HL-60/S4 treated with phorbol 12-myristate 13-acetate at 8.2 ng/mL for 4 days and 3 days (cell line): ENCODE measurements around the gene CERKL.

Experiments used
- in situ Hi-C: fragments of 300-500 bp; cut with MboI; formaldehyde crosslinking; loops from 2 replicates; pipeline ENCODE4 v1.15.0; 2022; ENCODE audit warnings: low sequenced_read_pairs

Gene CERKL

GRCh38 chr2:181678861-181679543 is 22.1 kb upstream of the CERKL start:
- in situ Hi-C loops = no loop called here

- in situ Hi-C loops = no loop called here
Observed at GRCh38 chr2:181677912-181678586, 21.1 kb upstream of the CERKL start.

- in situ Hi-C loops = no loop called here
Observed at GRCh38 chr2:181675254-181675653, 18.3 kb upstream of the CERKL start.

GRCh38 chr2:181674461-181674860 is 17.6 kb upstream of the CERKL start:
- in situ Hi-C loops = no loop called here

GRCh38 chr2:181673173-181673572 is 16.3 kb upstream of the CERKL start:
- in situ Hi-C loops = no loop called here

- in situ Hi-C loops = no loop called here
Observed at GRCh38 chr2:181672255-181673008, 15.5 kb upstream of the CERKL start.

GRCh38 chr2:181670632-181671031 is 13.7 kb upstream of the CERKL start:
- in situ Hi-C loops = no loop called here

- in situ Hi-C loops = no loop called here
Observed at GRCh38 chr2:181667234-181667633, 10.3 kb upstream of the CERKL start.

- in situ Hi-C loops = no loop called here
Observed at GRCh38 chr2:181662287-181662686, 5.4 kb upstream of the CERKL start.

- in situ Hi-C loops = no loop called here
Observed at GRCh38 chr2:181660181-181660580, 3.3 kb upstream of the CERKL start.

GRCh38 chr2:181658444-181658843 is 1.5 kb upstream of the CERKL start:
- in situ Hi-C loops = no loop called here

GRCh38 chr2:181657379-181657778 is 474 bp upstream of the CERKL start:
- in situ Hi-C loops = no loop called here

- in situ Hi-C loops = no loop called here
Observed at GRCh38 chr2:181655519-181655918, 1.4 kb downstream of the CERKL start.

GRCh38 chr2:181649436-181649979 is 7.4 kb downstream of the CERKL start:
- in situ Hi-C loops = no loop called here

GRCh38 chr2:181648478-181649155 is 8.3 kb downstream of the CERKL start:
- in situ Hi-C loops = no loop called here

- in situ Hi-C loops = no loop called here
Observed at GRCh38 chr2:181646415-181646987, 10.4 kb downstream of the CERKL start.

- in situ Hi-C loops = no loop called here
Observed at GRCh38 chr2:181643151-181643550, 13.8 kb downstream of the CERKL start.

- in situ Hi-C loops = no loop called here
Observed at GRCh38 chr2:181642086-181642485, 14.8 kb downstream of the CERKL start.

GRCh38 chr2:181639686-181640085 is 17.2 kb downstream of the CERKL start:
- in situ Hi-C loops = no loop called here

GRCh38 chr2:181632733-181633401 is 24.0 kb downstream of the CERKL start:
- in situ Hi-C loops = no loop called here
